Middle frontal gyrus (tissue), 1 donor: ENCODE results near the gene MGAT5.

Experiments
- DNase-seq: peaks from one replicate; pipeline ENCODE4 v3.0.0-alpha.2; 2015; ENCODE audit warnings: low spot score; ENCODE audit errors: extremely low spot score

Gene MGAT5

DNA sequence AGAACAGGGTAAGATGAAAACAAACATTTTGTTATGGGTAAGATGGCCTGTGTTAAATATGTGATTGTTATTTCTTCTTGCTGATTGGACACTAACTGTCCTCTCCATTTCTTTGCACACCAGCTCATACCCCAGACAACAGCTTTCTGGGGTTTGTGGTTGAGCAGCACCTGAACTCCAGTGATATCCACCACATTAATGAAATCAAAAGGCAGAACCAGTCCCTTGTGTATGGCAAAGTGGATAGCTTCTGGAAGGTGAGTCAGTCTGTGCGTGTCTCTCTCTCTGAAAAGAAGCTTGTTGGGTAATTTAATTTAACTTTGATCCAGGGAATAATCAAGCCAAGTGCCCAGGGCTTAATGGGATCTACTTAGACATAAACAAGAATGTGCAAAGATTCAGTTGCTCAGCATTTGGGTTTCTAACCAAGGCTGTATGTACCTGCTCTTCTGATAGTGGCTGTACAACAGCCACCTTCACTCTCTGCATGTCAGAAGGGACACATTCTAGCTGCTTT lies 108.3 kb downstream of the MGAT5 start:
- no peak for DNase-seq

DNA sequence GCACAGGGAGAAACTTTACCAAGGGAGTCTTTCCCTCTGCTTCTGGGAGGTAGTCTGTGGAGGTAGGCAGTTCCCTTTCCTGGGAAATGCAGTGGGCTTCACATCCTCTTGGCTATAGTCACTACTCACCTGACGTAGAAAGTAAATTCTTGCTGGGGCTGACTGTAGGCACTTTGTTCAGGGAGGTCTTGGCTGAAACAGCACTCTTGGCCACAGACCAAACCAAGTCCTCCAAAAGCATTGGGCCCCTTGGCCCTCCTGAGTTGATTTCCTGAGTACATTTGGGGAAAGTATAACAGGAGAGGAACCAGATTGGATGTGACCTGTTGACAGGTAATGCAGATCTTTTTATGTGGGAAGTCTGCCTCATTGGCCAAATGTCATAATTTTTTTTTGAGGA lies 108.9 kb downstream of the MGAT5 start:
- no peak for DNase-seq

DNA sequence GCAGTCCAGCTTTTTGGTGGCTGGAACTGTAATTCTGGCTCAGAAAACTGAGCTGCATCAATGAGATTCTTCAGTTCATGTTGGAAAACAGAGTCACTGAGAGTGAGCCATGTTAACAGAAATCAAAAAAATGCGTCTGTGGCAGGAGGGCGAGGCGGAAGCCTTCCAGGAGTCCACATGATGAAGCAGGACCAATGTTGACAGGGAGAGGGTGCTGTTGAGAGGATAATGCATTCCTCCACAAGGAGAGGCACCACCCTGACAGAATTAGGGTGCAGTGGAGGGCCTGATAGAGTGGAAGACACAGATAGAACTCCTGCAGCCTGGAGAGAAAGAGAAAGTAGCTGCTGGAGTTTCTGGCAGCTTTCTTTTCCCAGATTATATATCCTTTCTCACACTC lies 111.5 kb downstream of the MGAT5 start:
- DNase-seq = no peak

DNA sequence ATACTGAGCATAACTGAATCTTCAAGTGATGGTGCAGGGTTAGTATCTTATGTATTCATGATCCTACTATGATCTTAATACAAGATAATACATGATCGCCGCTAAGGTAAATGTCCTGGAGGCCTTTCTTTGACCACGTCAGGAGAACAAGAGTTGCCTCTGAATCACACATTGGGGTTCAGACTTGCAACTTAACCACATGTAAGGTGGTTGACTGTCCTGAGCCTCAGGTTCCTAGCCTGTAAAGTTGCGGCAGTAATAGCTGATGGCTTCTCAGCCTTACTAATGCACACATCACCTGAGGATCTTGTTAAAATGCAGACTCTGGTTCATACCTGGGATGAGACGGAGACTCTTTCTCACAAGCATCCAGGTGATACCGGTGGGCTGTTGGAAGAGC lies 112.5 kb downstream of the MGAT5 start:
- DNase-seq = no peak

DNA sequence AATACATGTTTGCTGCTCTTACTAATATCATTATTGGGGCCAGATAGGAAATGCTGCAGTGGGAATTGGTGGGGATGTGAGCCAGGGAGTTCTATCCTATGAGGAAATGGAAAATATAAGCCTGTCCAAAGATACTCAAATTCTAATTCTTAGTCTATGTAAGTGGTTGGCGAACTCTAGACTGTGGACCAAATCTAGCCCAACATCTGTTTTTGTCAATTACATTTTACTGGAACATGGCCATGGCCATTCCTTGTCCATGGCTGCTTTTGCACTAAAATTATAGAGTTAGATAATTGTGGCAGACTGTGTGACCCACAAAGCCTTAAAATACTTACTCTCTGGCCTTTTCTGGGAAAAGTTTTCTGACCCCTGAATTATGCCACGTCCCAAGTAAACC lies 113.3 kb downstream of the MGAT5 start:
- DNase-seq = no peak

DNA sequence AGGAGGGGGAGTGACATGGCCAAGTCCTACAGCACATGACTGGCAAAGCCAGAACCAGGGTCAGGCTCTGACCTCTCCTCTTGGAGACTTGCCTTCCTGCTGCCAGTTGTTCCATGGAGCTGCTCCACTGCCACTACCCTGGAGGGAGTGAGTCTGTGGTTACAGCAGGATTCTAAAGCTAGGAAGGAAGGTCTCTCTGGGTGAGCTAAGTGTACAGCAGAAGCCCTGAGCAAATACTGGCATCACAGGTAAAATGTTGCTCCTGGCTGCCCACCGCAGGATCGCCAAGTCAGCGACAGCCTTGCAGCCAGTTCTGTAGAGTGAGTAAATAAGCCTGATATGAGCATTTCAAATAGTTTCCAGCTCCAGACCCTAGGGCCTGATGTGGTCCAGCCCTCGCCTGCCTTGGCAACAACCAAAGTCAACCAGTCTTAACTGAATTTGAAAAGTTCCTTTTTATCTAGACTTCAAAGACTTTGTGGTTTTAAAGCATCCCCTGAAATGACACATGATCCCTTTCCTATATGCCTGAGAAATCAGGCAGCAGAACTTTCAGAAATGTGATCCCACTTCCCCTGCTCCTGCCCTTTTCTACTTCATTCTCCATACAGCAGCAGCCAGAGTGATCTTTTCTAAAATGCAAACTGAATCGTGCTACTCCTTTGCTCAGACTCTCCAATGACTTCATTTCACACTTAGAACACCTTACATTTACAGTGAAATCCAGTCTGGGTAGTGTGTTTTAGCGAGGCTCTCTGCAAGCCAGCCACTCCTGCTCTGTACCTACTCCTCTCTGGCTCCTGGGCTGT lies 114.3 kb downstream of the MGAT5 start:
- DNase-seq = no peak

DNA sequence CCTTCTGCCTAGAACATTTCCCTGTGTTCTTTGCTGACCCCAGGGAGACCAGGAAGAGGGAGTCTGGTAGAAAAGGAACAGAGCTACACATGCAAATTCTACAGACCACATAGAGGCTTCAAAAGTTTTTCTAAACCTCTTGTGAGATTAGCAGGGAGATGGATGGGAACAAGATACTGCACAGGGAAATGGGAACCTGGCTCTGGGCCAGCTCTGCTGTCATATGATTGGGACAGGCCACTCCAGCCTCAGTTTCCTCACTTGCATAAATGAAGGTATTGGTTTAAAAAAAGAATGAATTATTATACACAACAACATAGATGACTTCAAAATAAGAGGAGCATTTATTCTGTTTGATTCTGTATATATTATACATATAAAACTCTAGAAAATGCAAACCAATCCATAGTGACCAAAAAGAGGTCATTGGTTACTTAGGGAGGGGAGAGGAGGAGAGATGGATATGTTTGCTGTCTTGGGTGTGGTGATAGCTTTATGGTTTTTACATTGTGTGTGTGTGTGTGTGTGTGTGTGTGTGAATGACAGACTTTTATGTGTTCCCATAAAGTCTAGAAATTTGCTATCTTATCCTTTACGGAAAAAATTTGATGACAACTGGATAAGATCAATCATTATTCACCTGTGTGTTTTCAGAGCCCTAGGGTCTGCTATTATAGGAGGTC lies 115.5 kb downstream of the MGAT5 start:
- no peak for DNase-seq

DNA sequence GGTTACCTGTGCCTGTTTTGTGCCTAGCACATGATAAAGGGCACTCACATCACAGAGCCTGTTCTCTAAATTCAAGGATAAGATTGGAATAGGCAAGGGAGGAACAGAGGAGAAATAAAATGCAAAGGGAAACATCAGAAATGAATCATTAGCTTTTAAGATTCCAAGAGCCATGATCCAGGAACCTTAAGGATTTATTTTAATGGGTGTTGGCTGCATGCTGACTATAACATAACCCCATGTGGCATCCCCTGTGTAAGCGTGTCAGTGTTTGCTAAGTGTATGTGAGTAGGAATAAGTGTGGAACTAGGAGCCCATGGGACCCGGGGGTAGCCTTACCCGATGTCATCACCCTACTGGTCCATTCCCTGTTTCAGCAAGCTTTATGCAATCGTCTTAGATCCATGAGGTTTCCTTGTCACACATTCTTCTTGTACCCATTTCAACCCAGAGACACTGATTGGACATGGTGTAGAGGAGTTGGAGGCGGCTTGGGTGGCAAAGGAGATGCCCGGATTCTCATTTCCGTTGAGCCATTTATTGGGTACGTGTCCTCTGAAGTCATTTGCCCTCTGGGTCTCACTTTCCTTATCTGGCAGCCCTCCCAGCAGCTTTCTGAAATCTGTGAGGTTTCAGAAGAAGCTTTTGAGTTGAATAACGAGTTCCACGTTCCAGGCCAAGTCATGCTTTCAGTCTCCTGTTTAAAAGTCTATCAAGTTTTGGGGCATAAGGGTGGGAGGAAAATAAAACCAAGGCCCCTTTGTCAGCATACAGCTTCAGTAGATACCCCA lies 117.0 kb downstream of the MGAT5 start:
- no peak for DNase-seq

DNA sequence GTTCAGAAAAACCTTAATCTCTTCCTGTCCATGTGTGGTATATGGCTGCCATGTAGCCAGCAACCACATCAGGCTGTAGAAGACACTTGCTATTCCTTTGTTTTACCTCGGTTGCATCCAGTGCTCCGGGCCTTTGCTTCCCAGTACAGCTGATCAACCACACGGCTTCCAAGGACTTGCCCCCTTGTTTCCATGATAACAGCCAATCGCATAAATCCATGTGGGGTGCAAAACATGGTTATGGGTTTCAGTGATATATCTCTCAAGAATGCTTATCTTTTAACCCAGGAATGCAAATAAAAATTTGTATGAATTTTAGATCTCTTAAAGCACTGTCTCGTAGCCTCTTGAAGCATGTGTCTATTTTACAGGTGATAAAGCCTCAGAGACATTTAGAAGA lies 118.3 kb downstream of the MGAT5 start:
- no peak for DNase-seq

DNA sequence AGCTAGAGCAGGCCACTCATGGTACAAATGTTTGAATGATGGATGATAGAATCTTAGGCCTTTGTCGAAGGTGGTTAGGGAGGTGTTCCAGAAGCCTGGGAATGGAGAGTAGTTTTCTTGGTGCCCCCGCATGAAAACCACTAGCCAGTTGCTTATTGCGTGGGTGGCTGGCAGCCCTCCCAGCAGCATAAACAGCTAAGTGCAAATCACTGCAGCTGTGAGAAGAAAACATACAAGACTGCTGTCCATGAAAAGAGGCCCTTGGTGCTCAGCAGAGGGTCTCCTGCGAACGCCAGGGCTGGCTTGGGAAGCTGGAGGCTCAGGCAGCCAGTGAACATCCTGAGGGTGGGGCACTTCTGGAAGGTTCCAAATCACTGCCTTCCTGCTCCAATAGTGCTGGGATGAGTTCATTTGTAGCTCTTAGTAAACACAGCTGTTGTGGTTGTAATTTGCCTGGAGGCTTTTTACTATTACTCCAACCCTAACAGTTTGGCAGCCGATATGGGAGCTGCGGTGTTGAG lies 118.8 kb downstream of the MGAT5 start:
- peak; percentile 21 for DNase-seq

DNA sequence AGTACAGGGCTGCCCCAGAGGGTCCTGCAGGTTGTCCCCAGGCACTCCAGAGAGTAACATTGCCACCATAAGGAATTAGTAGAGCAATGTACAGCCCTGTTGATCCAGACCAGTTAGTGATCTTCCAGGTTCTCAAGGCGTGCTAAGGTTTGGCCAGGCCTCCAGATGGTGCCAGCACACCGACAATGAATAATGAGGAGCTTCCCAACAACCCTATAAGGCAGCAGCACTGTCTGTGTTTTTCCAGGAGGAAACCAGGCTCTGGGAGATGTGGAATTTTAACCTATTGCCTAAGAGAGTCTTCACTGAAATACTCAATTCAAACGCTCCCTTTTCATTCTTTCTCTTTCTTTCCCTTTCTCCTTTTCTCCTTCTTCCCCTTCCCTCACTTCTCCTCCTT lies 122.1 kb downstream of the MGAT5 start:
- peak; percentile 53 for DNase-seq

DNA sequence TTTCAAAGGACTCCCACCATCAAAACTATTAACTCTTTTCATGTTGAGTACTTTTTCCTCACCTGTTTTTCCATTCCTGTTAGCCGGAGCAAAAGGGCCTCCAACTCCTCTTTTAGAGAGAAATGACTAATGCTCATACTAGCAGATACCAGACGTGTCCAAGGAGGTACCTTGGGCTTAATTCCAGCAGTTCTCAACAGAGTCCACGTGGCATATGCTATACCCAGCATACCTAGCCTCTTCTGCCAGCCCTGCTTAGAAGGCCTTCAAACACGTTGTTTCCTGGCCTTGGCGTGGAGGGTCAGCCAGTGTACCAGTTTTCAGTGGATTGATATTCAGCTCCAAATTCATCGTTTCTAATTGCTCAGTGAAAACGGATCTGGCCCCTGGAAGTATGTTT lies 123.9 kb downstream of the MGAT5 start:
- DNase-seq = no peak

DNA sequence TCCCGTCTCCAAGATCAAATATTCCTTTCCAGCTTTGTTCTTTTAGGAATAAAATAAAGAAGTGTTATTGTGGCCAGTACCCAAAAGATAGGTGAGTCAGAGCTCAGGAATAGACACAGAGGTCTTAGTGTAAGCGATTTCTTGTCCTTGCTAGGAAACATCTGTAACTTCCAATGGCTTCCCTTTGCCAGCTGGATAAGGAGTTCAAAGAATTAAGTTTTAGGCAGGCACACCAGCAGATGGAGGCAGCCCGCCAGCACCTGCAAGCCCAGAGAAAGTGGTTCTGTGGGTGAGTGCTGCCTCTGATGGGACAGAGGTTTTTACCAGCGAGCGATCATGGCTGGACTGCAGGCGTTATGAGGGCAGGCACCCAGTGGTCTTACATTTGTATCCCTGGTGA lies 125.4 kb downstream of the MGAT5 start:
- DNase-seq = no peak

DNA sequence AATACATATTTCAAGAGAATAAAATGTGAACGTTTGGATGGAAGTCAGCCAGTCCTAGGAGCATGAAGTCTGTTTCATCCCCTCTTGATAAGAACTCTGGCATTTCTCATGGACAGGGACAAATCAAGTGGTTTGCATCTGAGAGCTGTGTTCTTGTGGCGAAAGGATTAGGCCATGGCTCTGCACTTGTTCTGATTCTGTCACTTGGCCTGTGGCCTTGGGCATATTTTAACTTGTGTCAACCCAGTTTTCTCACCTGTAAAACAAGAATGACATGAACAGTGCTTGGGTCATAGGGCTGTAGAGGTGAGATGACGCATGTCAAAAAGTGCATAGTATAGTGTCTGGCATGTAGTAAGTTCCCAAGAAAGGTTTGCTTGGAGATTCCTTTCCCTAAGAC lies 125.8 kb downstream of the MGAT5 start:
- DNase-seq = no peak

DNA sequence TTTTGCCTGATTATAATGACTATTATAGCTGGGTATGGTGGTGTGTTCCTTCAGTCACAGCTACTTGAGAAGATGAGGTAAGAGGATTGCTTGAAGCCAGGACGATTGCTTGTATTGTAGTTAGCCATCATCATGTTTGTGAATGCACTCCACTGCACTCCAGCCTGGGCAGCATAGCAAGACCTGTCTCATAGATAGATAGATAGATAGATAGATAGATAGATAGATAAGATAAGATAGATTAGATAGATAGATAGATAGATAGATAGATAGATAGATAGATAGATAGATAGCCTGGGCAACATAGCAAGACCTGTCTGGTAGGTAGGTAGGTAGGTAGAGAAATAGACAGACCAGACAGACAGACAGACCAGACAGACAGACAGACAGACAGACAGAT lies 127.3 kb downstream of the MGAT5 start:
- DNase-seq = no peak

DNA sequence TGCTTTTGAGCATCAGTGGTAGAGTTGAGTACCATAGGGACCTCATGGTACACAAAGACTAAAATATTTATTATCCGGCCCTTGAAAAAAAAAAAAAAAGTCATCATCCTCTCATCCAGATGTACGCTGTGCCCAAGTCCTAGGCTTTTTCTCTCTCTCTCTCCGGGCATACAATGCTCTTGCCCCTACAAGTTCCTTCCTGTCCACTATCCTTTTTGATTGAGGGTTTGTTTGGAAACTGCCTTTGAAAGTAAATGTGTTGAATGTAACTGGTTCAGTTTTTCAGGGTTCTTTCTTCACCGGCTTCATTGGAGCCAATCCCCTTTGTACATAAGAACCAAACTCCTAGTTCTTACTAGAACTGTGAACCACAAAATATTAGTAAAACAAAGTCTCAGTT lies 130.3 kb downstream of the MGAT5 start:
- no peak for DNase-seq

DNA sequence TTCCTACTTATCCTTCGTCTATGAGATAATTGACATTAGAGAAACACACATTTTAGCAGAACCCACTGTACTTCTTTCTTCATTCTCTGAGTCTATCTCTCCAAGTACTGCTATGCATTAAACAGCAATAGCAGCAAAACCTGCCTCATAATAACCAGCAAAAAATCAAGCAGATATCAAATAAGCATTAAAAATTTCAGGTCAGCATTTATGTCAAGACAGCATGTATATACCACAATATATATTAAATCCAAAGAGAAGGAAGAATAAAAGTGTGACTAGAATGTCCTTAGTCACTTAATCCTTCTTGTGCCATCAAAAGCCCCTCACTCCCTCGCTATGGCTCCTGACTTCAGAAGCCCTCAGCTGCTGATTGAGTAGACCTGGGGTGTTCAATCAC lies 131.3 kb downstream of the MGAT5 start:
- no peak for DNase-seq

DNA sequence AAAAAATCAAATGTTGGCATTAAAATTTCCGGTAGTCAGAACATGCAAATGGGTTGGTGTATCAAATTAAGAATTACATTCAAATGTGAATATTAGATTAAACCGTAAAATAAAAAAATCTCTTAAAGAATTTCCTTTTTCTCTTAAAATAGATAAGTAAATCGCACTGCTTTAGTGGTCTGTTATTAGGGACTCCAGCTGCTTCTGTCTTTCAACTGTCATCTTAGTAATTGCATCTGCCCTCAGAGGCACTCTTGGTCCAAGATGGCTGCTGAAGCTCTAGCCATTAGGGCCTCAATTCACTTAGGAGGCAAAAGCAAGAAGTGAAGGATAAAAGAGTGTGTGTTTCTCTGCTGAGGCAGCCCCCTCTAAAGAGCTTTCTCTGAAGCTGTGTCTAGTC lies 132.4 kb downstream of the MGAT5 start:
- no peak for DNase-seq

DNA sequence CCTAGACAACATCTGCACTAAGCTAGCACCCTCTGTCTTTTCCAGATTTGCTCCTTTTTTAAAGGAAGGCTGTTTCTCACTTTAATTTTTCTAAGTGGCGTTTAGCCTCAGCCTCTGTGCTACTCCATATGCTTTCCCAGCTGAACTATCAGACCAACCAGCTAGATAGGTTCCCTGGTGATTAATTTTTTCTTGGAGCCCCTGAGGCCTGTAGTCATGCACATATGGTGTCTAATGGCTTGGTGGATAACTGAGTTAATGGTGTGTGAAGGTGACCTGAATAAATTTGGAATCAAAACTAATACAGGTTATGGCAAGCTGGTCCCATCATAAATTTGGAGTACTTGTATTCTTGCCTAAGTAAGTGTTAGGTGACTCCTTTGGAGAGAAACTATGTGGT lies 135.5 kb downstream of the MGAT5 start:
- DNase-seq = no peak

DNA sequence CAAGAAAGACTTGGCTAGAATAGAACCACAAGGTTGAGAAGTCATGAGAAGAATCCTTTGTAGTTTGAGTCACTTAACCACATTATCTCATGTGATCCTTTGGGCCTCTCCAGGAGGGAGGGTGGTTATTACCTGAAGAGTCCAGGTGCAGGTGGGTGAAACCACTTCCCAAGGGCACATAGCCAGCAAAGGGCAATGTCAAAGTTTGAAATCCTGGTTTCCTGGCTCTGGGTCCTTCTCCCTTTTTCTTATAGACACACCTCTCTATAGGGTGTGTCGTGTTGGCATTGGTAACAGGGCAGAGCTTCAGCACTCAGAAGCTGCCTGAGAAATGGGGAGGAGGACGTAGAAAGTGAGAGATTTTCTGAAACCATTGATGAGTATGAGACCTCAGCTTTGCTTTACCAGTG lies 137.9 kb downstream of the MGAT5 start:
- DNase-seq = no peak

DNA sequence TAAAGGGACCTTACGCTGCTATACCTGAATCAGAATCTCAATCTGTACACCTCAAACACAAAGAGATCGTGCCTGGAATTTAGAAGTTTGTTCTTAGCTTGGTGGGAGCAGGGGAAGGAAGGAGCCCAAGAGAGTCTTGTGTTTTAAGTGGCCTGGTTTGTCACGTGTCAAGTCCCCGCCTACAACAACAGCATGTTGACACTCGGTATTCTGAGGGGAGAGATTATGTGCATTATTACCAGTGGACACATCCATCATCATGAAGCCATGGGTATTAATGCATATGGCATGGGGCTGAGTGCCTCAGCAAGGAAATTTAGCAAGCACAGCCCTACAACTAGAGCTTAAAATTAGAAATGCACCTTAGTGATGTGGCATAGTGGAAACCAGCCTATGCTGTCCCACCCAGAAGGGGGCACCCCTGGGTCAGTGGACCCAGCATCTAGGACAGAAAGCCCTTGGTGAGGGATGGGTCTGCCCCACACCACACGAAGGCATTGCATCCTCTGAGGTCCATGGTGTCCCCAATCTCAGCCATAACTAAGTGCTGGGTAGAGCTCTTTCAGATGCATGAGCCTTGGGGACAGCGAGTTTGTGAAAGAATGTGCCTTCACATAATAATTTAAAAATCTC lies 138.7 kb downstream of the MGAT5 start:
- no peak for DNase-seq
